IPS-NIHi7 (cell line): ENCODE measurements around the gene TIMM29.
"Not testable (repeated sequence)": the region's sequence is repeated elsewhere in the genome, so short reads cannot be mapped to it uniquely, and the experiment has no call there.

Experiments used
- DNase-seq: peaks from one replicate; pipeline ENCODE4 v3.0.0; 2012; ENCODE audit warnings: mixed read lengths; ENCODE audit errors: extremely low spot score

TIMM29 gene

GRCh38 chr19:10912619-10913018, 16.0 kb upstream of the TIMM29 start:
- DNase-seq: no peak

DNA sequence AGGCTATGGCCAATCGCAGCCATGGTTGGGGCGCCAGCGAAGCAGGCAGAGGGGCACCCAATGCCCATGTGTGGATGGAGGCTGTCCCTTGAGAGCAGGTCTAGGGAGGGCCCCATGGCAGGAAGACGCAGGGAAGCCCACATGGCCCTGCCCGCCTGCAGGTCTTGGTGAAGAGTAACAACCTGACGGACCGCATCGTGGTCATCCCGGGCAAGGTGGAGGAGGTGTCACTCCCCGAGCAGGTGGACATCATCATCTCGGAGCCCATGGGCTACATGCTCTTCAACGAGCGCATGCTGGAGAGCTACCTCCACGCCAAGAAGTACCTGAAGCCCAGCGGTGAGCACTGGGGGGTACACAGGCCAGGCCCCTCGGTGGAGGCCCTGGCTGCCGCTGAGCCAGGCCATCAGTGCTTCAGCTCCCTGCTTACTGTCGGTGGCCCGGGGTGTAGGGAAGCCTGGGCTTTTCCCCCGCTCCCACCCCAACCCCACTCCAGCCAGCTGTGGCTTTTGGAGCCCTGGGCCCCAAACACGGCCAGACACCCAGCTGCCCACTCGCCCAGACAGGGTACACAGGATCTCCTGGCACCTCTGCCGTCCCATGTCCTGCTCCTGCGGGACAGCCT, 14.8 kb upstream of the TIMM29 start:
- no peak for DNase-seq

DNA sequence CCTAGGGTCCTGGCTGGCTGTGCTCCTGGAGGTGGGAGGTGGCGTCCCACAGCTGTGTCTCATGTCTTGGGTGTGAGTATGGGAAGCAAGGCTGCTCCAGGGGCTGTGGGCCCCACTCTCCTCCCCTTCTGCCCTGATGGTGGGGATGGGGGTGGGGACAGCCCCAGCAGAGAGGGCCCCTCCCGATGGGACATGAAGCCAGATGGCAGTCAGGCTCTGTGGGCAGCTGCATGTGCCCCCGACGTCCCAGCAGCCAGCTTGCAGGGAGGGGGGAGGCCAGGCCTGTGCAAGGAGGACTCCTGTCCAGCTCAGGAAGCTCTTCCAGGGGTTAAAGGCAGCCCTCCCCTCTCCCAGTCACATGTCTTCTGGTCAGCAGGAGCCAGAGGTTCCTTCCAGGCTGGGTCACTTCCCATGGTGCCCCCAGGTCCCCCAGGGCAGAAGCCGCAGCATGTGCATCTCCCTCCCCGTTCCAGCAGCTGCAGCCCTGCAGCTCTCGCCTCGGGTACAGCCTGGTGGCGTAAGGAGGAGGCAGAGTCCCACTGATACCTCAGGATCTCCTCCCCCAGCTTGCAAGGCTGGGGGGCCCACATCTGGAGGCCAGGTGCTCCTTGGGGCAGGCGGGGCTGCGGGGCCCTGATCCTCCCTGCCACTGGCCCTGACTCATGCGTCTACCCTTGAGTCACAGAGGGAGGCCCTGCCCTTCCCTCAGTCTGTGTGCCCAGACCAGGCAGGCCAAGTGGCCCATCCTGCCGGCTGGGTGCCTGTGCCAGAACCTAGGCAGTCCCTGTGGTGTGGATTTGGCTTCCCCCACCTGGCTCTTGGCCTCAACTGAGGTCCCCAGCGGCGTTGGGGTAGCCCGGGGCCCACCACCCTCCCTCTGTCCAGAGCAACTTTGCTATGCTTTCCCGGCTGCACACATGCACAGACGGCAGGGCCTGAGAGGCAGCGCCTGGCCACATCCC, 13.2 kb upstream of the TIMM29 start:
- no peak for DNase-seq

GRCh38 chr19:10916602-10917001, 12.0 kb upstream of the TIMM29 start:
- no peak for DNase-seq

DNA sequence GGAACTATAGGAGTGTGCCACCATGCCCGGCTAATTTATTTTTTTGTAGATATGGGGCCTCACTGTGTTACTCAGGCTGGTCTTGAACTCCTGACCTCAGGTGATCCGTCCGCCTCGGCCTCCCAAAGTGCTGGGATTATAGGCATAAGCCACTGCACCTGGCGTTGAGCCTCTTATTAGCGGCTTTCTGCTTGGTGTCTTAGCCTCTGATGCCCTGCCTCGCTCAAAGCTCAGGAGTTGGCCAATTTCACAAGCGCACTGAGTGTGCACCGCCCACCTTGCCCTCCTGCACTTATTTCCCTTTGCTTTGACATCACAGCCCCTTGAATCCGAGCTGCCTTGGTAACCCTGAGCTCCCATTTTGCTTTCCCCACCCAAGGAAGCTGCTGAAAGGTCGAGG, 10.3 kb upstream of the TIMM29 start:
- DNase-seq: no peak

DNA sequence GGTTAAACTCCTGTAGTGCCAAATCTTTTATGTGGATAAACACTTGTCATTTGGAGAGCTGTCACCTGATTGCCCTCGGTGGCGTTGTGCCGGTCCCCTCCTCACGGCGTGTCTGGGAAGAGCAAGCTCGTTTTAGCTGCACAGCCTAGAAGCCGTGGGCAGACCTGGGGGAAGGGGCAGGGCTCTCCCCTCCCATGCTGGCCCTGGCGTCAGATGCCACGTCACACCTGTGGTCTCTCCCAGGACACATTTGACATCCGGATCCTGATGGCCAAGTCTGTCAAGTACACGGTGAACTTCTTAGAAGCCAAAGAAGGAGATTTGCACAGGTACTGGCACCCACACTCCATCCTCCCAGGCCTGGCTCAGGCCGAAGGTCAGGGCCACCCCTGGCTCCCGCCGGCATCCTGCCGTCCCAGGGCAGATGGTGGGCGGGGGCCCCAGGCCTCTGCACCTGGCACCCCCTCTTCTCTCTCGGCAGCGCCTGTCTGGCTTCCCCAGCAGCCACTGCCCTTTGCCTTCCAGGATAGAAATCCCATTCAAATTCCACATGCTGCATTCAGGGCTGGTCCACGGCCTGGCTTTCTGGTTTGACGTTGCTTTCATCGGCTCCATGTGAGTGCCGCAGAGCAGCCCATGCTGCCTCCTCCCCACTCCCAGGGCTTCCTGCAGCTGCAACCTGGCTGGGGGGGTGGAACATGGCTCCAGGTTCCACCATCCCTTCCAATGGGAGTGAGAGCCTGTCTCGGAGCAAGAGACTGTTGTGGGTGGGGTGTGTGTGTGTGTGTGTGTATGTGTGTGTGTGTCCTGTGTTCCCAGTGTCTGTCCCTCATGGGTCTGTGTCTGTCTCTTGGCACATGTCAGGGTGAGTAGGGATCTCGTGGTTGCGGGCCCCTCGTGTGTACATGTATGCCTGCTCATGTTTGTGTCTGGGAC, 9.0 kb upstream of the TIMM29 start:
- DNase-seq: no peak

GRCh38 chr19:10920288-10920655, 8.3 kb upstream of the TIMM29 start:
- no peak for DNase-seq

DNA sequence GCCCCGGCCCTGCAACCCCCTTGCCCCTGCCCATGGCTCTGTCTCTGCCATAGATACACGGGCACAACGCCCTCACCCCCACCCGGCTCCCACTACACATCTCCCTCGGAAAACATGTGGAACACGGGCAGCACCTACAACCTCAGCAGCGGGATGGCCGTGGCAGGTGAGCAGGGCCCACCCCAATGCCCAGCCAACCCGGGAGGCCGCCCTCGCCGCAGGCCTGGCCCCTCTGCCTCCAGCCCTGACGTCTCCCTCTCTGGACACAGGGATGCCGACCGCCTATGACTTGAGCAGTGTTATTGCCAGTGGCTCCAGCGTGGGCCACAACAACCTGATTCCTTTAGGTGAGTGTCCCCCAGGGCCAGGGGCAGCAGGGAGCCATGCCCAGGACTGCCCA, 7.8 kb upstream of the TIMM29 start:
- DNase-seq: no peak

DNA sequence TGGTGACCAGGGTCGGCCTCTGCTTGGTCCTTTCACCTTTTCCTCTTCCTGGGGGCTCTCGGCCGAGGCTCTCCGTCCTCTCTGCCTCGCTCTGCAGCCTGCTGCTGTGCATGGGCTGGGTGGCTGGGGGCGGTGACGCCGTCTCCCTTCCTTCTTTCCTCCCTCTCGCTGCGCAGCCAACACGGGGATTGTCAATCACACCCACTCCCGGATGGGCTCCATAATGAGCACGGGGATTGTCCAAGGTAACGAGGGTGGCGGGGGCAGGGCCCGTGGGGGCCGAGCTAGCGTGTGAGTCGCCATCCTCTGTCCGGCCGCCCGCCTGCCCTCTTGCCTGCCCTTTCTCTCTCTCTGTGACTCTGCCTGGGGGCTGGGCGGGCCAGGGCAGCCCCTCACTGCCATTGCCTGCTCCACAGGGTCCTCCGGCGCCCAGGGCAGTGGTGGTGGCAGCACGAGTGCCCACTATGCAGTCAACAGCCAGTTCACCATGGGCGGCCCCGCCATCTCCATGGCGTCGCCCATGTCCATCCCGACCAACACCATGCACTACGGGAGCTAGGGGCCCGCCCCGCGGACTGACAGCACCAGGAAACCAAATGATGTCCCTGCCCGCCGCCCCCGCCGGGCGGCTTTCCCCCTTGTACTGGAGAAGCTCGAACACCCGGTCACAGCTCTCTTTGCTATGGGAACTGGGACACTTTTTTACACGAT, 7.3 kb upstream of the TIMM29 start:
- DNase-seq: no peak

DNA sequence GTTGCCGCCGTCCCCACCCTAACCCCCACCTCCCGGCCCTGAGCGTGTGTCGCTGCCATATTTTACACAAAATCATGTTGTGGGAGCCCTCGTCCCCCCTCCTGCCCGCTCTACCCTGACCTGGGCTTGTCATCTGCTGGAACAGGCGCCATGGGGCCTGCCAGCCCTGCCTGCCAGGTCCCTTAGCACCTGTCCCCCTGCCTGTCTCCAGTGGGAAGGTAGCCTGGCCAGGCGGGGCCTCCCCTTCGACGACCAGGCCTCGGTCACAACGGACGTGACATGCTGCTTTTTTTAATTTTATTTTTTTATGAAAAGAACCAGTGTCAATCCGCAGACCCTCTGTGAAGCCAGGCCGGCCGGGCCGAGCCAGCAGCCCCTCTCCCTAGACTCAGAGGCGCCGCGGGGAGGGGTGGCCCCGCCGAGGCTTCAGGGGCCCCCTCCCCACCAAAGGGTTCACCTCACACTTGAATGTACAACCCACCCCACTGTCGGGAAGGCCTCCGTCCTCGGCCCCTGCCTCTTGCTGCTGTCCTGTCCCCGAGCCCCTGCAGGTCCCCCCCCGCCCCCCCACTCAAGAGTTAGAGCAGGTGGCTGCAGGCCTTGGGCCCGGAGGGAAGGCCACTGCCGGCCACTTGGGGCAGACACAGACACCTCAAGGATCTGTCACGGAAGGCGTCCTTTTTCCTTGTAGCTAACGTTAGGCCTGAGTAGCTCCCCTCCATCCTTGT, 6.5 kb upstream of the TIMM29 start:
- DNase-seq: no peak

- DNase-seq: no peak
These were observed 6.0 kb upstream of the TIMM29 start for GRCh38 chr19:10922638-10923014.

GRCh38 chr19:10923260-10924112, 5.1 kb upstream of the TIMM29 start:
- no peak for DNase-seq

DNA sequence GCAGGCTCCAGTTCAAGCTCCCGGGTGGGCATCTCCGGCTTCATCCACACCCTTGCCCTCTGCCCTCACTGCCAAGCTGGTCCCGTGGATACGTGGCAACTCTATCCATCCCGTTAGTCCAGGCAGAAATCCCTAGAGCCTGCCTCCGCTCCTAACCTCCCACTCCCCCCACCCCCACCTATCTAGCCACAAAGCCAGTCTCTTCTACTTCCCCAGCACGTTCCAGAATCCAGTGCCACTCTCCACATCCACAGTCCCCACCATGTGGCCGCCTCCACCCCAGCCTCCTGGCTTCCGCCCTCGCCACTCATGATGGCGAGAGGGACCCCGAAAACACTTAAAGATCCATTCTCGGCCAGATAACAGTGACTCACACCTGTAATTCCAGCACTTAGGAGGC, 4.0 kb upstream of the TIMM29 start:
- no peak for DNase-seq

DNA sequence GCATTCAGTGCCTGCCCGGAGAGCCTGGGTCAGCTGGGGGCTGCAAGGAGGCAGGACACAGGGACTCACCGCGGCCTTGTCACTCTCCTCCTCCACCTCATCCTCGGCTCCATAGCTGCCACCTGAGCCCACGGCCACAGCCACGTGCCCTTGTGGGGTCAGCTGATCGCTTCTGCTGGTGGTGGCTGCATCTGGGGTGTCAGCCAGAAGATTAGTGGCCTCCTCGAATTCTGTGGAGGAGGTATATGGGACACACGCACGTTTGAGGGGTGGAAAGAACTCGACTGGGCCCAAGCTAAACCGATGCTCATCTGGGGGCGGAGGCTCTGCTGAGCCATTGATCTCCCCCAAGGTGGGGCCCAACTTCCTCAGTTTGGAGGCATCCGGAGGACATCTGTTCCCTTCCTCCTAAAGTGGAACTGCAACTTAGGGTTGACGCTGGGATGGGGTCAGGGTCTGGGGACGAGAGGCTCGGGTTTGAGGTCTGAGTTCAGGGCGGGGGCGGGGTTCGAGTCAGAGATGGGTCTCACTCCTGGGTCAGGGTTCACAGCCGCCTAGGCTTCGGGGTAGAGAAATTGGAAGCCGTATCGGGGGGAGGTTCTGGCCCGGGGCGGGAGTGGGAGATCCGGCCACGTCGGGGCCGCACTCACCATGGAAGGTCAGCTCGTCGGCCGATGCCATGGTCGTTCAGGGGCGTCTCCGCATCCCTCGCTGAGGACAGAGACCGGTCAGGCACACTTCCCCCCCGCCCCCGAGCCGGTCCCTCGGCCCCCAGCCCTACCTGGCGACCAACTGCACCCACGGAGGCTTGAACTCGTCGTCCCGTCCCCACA, 665 bp upstream of the TIMM29 start:
- no peak for DNase-seq

DNA sequence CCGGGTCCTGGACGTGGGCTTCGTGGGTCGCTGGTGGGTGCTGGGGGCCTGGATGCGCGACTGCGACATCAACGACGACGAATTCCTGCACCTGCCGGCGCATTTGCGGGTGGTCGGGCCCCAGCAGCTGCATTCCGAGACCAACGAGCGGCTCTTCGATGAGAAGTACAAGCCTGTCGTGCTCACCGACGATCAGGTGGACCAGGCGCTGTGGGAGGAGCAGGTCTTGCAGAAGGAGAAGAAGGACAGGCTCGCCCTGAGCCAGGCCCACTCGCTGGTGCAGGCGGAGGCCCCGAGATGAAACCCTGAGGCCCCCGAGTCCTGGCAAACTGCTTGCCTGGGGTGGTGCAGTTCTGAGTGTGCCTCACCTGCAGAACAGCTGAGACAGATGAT, 787 bp downstream of the TIMM29 start:
- peak; percentile 10 for DNase-seq

- no peak for DNase-seq
These were observed 6.9 kb downstream of the TIMM29 start for GRCh38 chr19:10935371-10936059.

DNA sequence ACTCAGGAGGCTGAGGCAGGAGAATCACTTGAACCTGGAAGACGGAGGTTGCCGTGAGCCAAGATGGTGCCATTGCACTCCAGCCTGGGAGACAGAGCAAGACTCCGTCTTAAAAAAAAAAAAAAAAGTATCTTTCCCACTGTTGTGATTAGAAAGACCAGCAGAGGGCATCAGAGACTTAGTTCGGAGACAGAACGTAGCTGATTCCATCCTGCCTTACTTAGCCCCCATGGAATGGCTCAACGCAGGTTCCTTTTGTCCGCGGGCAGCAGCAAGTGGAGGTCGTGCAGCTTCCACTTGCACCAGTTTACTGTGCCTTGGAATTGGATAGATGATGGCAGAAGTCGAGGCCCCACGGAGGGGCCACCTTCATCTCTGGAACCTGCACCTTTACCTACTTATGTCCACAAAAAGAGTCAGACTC, 8.1 kb downstream of the TIMM29 start:
- DNase-seq: peak; percentile 85

- DNase-seq: not testable (repeated sequence)
These were observed 13.0 kb downstream of the TIMM29 start for GRCh38 chr19:10941649-10942048.
